ENCODE data around the gene C4orf51. TPM values are rescaled to one million over a fixed set of nuclear protein-coding genes. Genes with fewer than 3 reads are reported as not detected.

Gene C4orf51
- total RNA-seq, 1 donor from 2014 or later: not detected

- DNase-seq (ENCODE audit: low spot score): no peak
- intact Hi-C loops (cut with micrococcal nuclease): no loop called here
- no peak overlapping the region for H3K27ac Mint-ChIP-seq
Measured at GRCh38 chr4:145769450-145770037, 89.6 kb downstream of the C4orf51 start.

GRCh38 chr4:145770124-145770523 is 90.2 kb downstream of the C4orf51 start:
- Mint-ChIP-seq H3K4me3 (ENCODE audit: low read depth) (no peak overlapping the region), H3K36me3 (ENCODE audit: low read depth) (peaks cover 80% of the 10 kb centered on the region), H3K27ac (no peak overlapping the region), H3K4me1 (ENCODE audit: low read depth) (peaks cover 33% of the 10 kb centered on the region), H3K27me3 (ENCODE audit: low read depth) (no peaks in the 10 kb centered on the region), H3K9me3 (peaks cover 21% of the 10 kb centered on the region)
- intact Hi-C loops (cut with micrococcal nuclease): no loop called here
- no peak for DNase-seq (ENCODE audit: low spot score)

More at GRCh38 chr4:145769450-145770037, 89.6 kb downstream of the C4orf51 start:
- H3K36me3 Mint-ChIP-seq (ENCODE audit: low read depth): peaks cover 84% of the 10 kb centered on the region
- peaks cover 21% of the 10 kb centered on the region for H3K9me3 Mint-ChIP-seq
- peaks cover 33% of the 10 kb centered on the region for H3K4me1 Mint-ChIP-seq (ENCODE audit: low read depth)
- no peaks in the 10 kb centered on the region for H3K27me3 Mint-ChIP-seq (ENCODE audit: low read depth)
- H3K4me3 Mint-ChIP-seq (ENCODE audit: low read depth): no peak overlapping the region

GRCh38 chr4:145772347-145772746 is 92.4 kb downstream of the C4orf51 start:
- Mint-ChIP-seq H3K4me3 (ENCODE audit: low read depth) (no peak overlapping the region), H3K36me3 (ENCODE audit: low read depth) (peaks cover 76% of the 10 kb centered on the region), H3K27ac (no peak overlapping the region)

GRCh38 chr4:145773581-145774234 is 93.8 kb downstream of the C4orf51 start:
- DNase-seq (ENCODE audit: low spot score): no peak
- no peak overlapping the region for H3K4me3 Mint-ChIP-seq (ENCODE audit: low read depth)
- intact Hi-C loops (cut with micrococcal nuclease): no loop called here
- H3K27me3 Mint-ChIP-seq (ENCODE audit: low read depth): no peaks in the 10 kb centered on the region
- H3K9me3 Mint-ChIP-seq: no peaks in the 10 kb centered on the region
- H3K27ac Mint-ChIP-seq: peak overlapping the region; percentile 25
- H3K4me1 Mint-ChIP-seq (ENCODE audit: low read depth): peaks cover 17% of the 10 kb centered on the region
- peaks cover 74% of the 10 kb centered on the region for H3K36me3 Mint-ChIP-seq (ENCODE audit: low read depth)

More at GRCh38 chr4:145772347-145772746, 92.4 kb downstream of the C4orf51 start:
- peaks cover 9% of the 10 kb centered on the region for H3K9me3 Mint-ChIP-seq
- intact Hi-C loops (cut with micrococcal nuclease): no loop called here
- no peak for DNase-seq (ENCODE audit: low spot score)
- H3K4me1 Mint-ChIP-seq (ENCODE audit: low read depth): peaks cover 21% of the 10 kb centered on the region
- H3K27me3 Mint-ChIP-seq (ENCODE audit: low read depth): no peaks in the 10 kb centered on the region

- Mint-ChIP-seq H3K9me3 (no peaks in the 10 kb centered on the region), H3K4me3 (ENCODE audit: low read depth) (no peak overlapping the region), H3K36me3 (ENCODE audit: low read depth) (peaks cover 75% of the 10 kb centered on the region), H3K27ac (peak overlapping the region; percentile 24), H3K4me1 (ENCODE audit: low read depth) (peaks cover 18% of the 10 kb centered on the region), H3K27me3 (ENCODE audit: low read depth) (no peaks in the 10 kb centered on the region)
- intact Hi-C loops (cut with micrococcal nuclease): no loop called here
- DNase-seq (ENCODE audit: low spot score): no peak
Measured at GRCh38 chr4:145774473-145774872, 94.5 kb downstream of the C4orf51 start.

GRCh38 chr4:145775406-145775805 is 95.5 kb downstream of the C4orf51 start:
- H3K36me3 Mint-ChIP-seq (ENCODE audit: low read depth): peaks cover 77% of the 10 kb centered on the region
- H3K4me3 Mint-ChIP-seq (ENCODE audit: low read depth): no peak overlapping the region
- no peaks in the 10 kb centered on the region for H3K9me3 Mint-ChIP-seq
- intact Hi-C loops (cut with micrococcal nuclease): no loop called here
- peaks cover 18% of the 10 kb centered on the region for H3K4me1 Mint-ChIP-seq (ENCODE audit: low read depth)
- H3K27ac Mint-ChIP-seq: no peak overlapping the region
- no peaks in the 10 kb centered on the region for H3K27me3 Mint-ChIP-seq (ENCODE audit: low read depth)
- no peak for DNase-seq (ENCODE audit: low spot score)

- Mint-ChIP-seq H3K4me1 (ENCODE audit: low read depth) (peaks cover 20% of the 10 kb centered on the region), H3K27me3 (ENCODE audit: low read depth) (no peaks in the 10 kb centered on the region), H3K4me3 (ENCODE audit: low read depth) (no peak overlapping the region), H3K27ac (no peak overlapping the region), H3K36me3 (ENCODE audit: low read depth) (peaks cover 79% of the 10 kb centered on the region), H3K9me3 (peaks cover under 1% of the 10 kb centered on the region)
- DNase-seq (ENCODE audit: low spot score): no peak
- intact Hi-C loops (cut with micrococcal nuclease): no loop called here
Measured at GRCh38 chr4:145776208-145776607, 96.3 kb downstream of the C4orf51 start.

- H3K36me3 Mint-ChIP-seq (ENCODE audit: low read depth): peaks cover 84% of the 10 kb centered on the region
- H3K9me3 Mint-ChIP-seq: peaks cover 24% of the 10 kb centered on the region
- intact Hi-C loops (cut with micrococcal nuclease): no loop called here
- H3K4me1 Mint-ChIP-seq (ENCODE audit: low read depth): peaks cover 29% of the 10 kb centered on the region
- H3K27me3 Mint-ChIP-seq (ENCODE audit: low read depth): no peaks in the 10 kb centered on the region
- no peak overlapping the region for H3K4me3 Mint-ChIP-seq (ENCODE audit: low read depth)
- H3K27ac Mint-ChIP-seq: peak overlapping the region; percentile 21
- no peak for DNase-seq (ENCODE audit: low spot score)
Measured at GRCh38 chr4:145779319-145779801, 99.4 kb downstream of the C4orf51 start.

GRCh38 chr4:145781351-145781750 is 101.4 kb downstream of the C4orf51 start:
- no peaks in the 10 kb centered on the region for H3K27me3 Mint-ChIP-seq (ENCODE audit: low read depth)
- peaks cover 40% of the 10 kb centered on the region for H3K4me1 Mint-ChIP-seq (ENCODE audit: low read depth)
- DNase-seq (ENCODE audit: low spot score): no peak
- peak overlapping the region; percentile 38 for H3K27ac Mint-ChIP-seq
- intact Hi-C loops (cut with micrococcal nuclease): no loop called here
- no peak overlapping the region for H3K4me3 Mint-ChIP-seq (ENCODE audit: low read depth)
- H3K9me3 Mint-ChIP-seq: peaks cover 42% of the 10 kb centered on the region
- H3K36me3 Mint-ChIP-seq (ENCODE audit: low read depth): peaks cover 90% of the 10 kb centered on the region

Other genes with a start within 250 kb of the C4orf51 start
- 5.8 and 7.5 TPM in 2 replicates for gene SMAD1, start 198.3 kb upstream of the C4orf51 start, total RNA-seq
- 15.9 and 16.0 TPM in 2 replicates for gene MMAA, start 60.8 kb upstream of the C4orf51 start, total RNA-seq

All from activated T-helper 2 cell treated with anti-CD3 and anti-CD28 coated beads, Interferon-gamma antibody, Interleukin-2, Interleukin-4, amounts not matched to agents 10 μg/mL and 5 μg/mL and 100 μg/mL, durations not matched to agents 14 hours and 24 hours and 36 hours (primary cell).